PC-9 (cell line): ENCODE measurements around the gene CEP78. TPM values are rescaled to one million over a fixed set of nuclear protein-coding genes. Genes with fewer than 3 reads are reported as not detected.

ENCODE experiments used
- BruUV-seq: library from RNA; stranded (reverse); fragments of 400-500 nt; replicated peaks from 2 replicates; lab custom pipeline; 2021; lab: Mats Ljungman, UMichigan
- CTCF ChIA-PET: fragments of 300-600 bp; sonication (Branson Sonifier 250); formaldehyde crosslinking; loops from one replicate; lab custom pipeline; 2022; ENCODE audit warnings: antibody characterized with exemption; lab: Charles Lee
- POLR2A ChIA-PET: fragments of 300-600 bp; sonication (Branson Sonifier 250); formaldehyde crosslinking; loops from one replicate; lab custom pipeline; 2022; ENCODE audit warnings: antibody characterized with exemption; ENCODE audit not compliant: unreplicated experiment; lab: Charles Lee
- DNase-seq, 2 experiments: peaks; one replicate each; pipeline versions ENCODE4 v3.0.0 to v3.0.0-alpha.2; 2015 to 2022; ENCODE audit warnings: mixed read lengths in 1 of 2
- H2AFZ ChIP-seq: fragments of 200-600 bp; sonication (generic); 2 replicates; pipeline ENCODE4 v1.8.1; 2017; ENCODE audit warnings: antibody characterized with exemption
- H3F3A ChIP-seq: fragments of 200-600 bp; sonication (generic); 2 replicates; pipeline ENCODE4 v1.8.1; 2017; ENCODE audit warnings: antibody characterized with exemption, mild to moderate bottlenecking, low read depth; ENCODE audit not compliant: insufficient read depth
- H3K27ac ChIP-seq: fragments of 200-600 bp; sonication (generic); 2 replicates; pipeline ENCODE4 v1.6.1; 2016; ENCODE audit warnings: mixed run types
- H3K27me3 ChIP-seq: fragments of 200-600 bp; sonication (generic); 2 replicates; pipeline ENCODE4 v1.6.1; 2016; ENCODE audit warnings: low read depth, mixed run types; ENCODE audit not compliant: insufficient read depth
- H3K36me3 ChIP-seq: fragments of 200-600 bp; sonication (generic); 2 replicates; pipeline ENCODE4 v1.6.1; 2016; ENCODE audit warnings: low read depth, mixed run types
- H3K4me1 ChIP-seq: fragments of 200-600 bp; sonication (generic); replicated peaks from 2 replicates; pipeline ENCODE4 v1.6.1; 2016; ENCODE audit warnings: mixed run types; ENCODE audit not compliant: insufficient read depth
- H3K4me2 ChIP-seq: fragments of 200-600 bp; sonication (generic); 2 replicates; pipeline ENCODE4 v1.6.1; 2017; ENCODE audit warnings: mixed run types
- H3K4me3 ChIP-seq: fragments of 200-600 bp; sonication (generic); 2 replicates; pipeline ENCODE4 v1.6.1; 2016; ENCODE audit warnings: mixed run types
- H3K79me2 ChIP-seq: fragments of 200-600 bp; sonication (generic); 2 replicates; pipeline ENCODE4 v1.6.1; 2017; ENCODE audit warnings: low read depth, mixed run types
- H3K9me2 ChIP-seq: fragments of 200-600 bp; sonication (generic); 2 replicates; pipeline ENCODE4 v1.8.1; 2017; ENCODE audit warnings: mild to moderate bottlenecking; ENCODE audit not compliant: insufficient read depth
- H3K9me3 ChIP-seq: fragments of 200-600 bp; sonication (generic); 2 replicates; pipeline ENCODE4 v1.8.1; 2016; ENCODE audit warnings: low read depth; ENCODE audit not compliant: insufficient read depth
- H4K20me1 ChIP-seq: fragments of 200-600 bp; sonication (generic); 2 replicates; pipeline ENCODE4 v1.8.1; 2017; ENCODE audit not compliant: insufficient read depth
- EZH2 ChIP-seq: fragments of 200-600 bp; sonication (generic); IDR thresholded peaks from 2 replicates; pipeline ENCODE4 v1.8.0; 2017; ENCODE audit warnings: antibody characterized with exemption, low read depth
- intact Hi-C: fragments of 100-400 bp; cut with micrococcal nuclease; formaldehyde crosslinking; loops from one replicate; pipeline ENCODE4 v1.10.0; 2022; ENCODE audit not compliant: unreplicated experiment
- total RNA-seq: library from RNA; stranded (reverse); gene quantifications from 2 replicates; pipeline ENCODE4 v1.2.3, GENCODE V29; 2021
- TF ChIP-seq, protein P1 (sequence below): fragments of 200-600 bp; sonication (generic); conservative IDR thresholded peaks from 2 replicates; pipeline ENCODE4 v1.6.1; 2017; ENCODE audit warnings: mixed run types, antibody characterized with exemption, mild to moderate bottlenecking, moderate library complexity

Gene CEP78
- total RNA-seq, 1 experiment from 2014 or later = 37.8 TPM

DNA sequence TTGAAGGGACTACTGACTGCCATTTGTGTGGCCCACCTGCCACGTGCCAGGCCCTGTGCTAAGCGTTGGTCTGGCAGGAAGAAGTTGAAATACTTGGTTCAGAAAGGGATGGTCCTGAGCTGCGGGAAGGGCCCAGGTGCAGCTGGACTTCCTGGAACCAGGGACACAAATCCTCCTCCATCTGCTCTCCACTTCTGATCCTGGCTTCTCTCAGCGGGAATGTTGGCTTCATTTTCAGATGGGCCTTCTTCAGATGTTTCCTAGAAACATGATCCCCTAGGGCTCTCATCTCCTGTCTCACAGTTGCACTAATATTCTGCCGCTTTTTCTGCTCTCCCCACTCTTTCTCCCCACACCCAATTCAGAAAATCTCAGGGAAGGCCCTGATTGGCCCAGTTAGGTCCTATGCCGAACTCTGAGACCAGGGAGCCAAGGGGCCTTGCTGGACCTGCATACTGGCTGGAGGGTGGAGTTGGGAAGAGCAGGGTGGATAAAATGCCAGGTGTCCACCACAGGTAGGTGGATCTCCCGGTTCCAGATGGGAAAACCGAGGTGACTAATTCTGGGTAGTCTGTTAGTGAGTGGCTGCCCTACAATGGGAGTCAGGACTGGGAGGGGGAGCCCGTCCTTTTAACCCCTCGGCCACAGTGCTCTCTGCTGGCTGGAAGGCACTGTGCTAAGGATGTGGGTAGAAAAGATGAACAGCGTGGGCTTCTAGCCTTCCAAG lies 80.5 kb downstream of the CEP78 start:
- Histone ChIP-seq H3K9me3 (no peaks in the 10 kb centered on the region), H3K4me3 (no peak overlapping the region), H3F3A (peaks cover 8% of the 10 kb centered on the region; the same call in 1 of the 2 replicates), H3K9me2 (no peaks in the 10 kb centered on the region), H3K4me1 (no peaks in the 10 kb centered on the region), H3K27me3 (no peaks in the 10 kb centered on the region), H3K27ac (no peak overlapping the region), H3K79me2 (0 out of 2 replicates have a peak, but pooled peaks cover 3% of the 10 kb centered on the region), H4K20me1 (peaks cover 80% of the 10 kb centered on the region), H2AFZ (no peak overlapping the region), H3K4me2 (no peak overlapping the region), H3K36me3 (peaks cover 50% of the 10 kb centered on the region)
- TF ChIP-seq, protein P1, sequence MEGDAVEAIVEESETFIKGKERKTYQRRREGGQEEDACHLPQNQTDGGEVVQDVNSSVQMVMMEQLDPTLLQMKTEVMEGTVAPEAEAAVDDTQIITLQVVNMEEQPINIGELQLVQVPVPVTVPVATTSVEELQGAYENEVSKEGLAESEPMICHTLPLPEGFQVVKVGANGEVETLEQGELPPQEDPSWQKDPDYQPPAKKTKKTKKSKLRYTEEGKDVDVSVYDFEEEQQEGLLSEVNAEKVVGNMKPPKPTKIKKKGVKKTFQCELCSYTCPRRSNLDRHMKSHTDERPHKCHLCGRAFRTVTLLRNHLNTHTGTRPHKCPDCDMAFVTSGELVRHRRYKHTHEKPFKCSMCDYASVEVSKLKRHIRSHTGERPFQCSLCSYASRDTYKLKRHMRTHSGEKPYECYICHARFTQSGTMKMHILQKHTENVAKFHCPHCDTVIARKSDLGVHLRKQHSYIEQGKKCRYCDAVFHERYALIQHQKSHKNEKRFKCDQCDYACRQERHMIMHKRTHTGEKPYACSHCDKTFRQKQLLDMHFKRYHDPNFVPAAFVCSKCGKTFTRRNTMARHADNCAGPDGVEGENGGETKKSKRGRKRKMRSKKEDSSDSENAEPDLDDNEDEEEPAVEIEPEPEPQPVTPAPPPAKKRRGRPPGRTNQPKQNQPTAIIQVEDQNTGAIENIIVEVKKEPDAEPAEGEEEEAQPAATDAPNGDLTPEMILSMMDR = no peak
- no peak for TF ChIP-seq EZH2
- DNase-seq = no peak
- no TSS peak for BruUV-seq
- POLR2A ChIA-PET = no interaction called here
- intact Hi-C loops = no loop called here
- CTCF ChIA-PET = no interaction called here

DNA sequence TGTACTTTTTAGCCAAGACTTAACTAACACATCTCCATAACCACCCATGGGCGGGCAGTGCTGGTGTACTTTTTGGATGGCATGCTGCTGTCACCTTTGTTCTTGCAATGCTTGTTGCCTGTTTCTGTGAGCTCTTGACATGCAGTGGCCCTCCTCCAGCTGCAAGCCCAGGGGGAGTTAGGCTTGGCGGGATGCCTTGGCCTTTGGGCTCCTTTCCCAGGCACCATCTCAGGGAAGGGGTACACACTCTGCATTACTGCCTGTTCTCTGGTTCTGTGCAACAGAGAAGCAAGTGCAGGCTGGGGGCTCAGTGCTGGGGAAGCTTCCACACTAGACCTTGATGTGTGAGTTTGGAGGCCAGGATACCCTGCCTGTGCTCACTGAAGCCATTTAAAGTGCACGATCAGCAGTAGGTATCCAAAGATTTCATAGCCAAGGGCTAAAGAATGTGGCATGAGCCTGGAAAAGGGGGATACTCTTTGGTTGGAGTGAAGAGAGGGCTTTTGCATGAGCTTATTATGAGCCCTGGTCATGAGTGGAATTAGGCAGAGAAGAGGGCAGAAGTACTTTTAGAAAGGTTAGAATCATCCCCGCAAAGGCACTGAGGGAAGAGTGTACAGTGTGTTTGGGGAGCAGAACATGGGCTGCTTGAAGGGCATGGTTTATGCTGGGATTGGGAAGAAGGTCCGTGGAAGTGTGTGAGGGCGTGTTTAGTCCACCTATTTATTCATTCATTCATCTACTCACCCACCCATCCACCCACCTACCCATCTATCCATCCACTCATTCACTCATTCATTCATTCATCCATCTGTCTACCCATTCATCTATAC lies 83.5 kb downstream of the CEP78 start:
- no peaks in the 10 kb centered on the region for H3K79me2 ChIP-seq
- H3K9me3 ChIP-seq = no peaks in the 10 kb centered on the region

More for the DNA sequence above, 83.5 kb downstream of the CEP78 start:
- intact Hi-C loops = loop anchor here (10.0 kb wide), 1 partner anchor 55 kb away; no protein-coding TSS in a partner anchor
- Histone ChIP-seq H4K20me1 (peaks cover 80% of the 10 kb centered on the region), H3K4me1 (no peaks in the 10 kb centered on the region), H3F3A (peaks cover 13% of the 10 kb centered on the region; the same call in 1 of the 2 replicates), H3K9me2 (no peaks in the 10 kb centered on the region), H2AFZ (no peak overlapping the region), H3K27me3 (no peaks in the 10 kb centered on the region), H3K4me2 (no peak overlapping the region), H3K36me3 (peaks cover 68% of the 10 kb centered on the region), H3K4me3 (no peak overlapping the region), H3K27ac (no peak overlapping the region)
- no peak for DNase-seq
- BruUV-seq = no TSS peak
- POLR2A ChIA-PET = no interaction called here
- CTCF ChIA-PET = no interaction called here
- TF ChIP-seq EZH2 = no peak
- TF ChIP-seq, protein P1 = no peak
